CD4-positive, alpha-beta T cell (primary cell): ENCODE measurements around the gene LRGUK. TPM values are rescaled to one million over a fixed set of nuclear protein-coding genes. Genes with fewer than 3 reads are reported as not detected.

Experiments
- ATAC-seq: fragments of 200-7000 bp; cut with Tn5 transposase; one replicate; pipeline ENCODE4 v1.10.0; 2022; ENCODE audit warnings: mild to moderate bottlenecking; ENCODE audit not compliant: poor library complexity
- CTCF ChIA-PET: fragments of 350-600 bp; sonication (Branson Sonifier 250); formaldehyde crosslinking; loops from one replicate; lab custom pipeline; 2021; ENCODE audit warnings: antibody characterized with exemption, inconsistent platforms; lab: Charles Lee
- POLR2A ChIA-PET: fragments of 350-600 bp; sonication (Branson Sonifier 250); formaldehyde crosslinking; loops from one replicate; lab custom pipeline; 2021; ENCODE audit warnings: antibody characterized with exemption, inconsistent platforms; lab: Charles Lee
- DNase-seq, 14 experiments: peaks; one replicate each; pipeline ENCODE4 v3.0.0-alpha.2; 2013 to 2020; ENCODE audit warnings: mixed read lengths in 2 of 14
- H3K27ac ChIP-seq, 2 donors: one replicate each; pipeline versions ENCODE4 v1.5.1 to v1.7.0; 2013; ENCODE audit warnings: low read length in 2 of 2, low read depth in 1 of 2, mild to moderate bottlenecking in 1 of 2
- H3K27me3 ChIP-seq, 2 experiments: 1 replicate in 1 of 2; 2 replicates in 1 of 2; pipeline versions ENCODE4 v1.6.1 to v1.7.0; 2013; ENCODE audit warnings: low read length in 2 of 2, control low read depth in 1 of 2, mild to moderate bottlenecking in 1 of 2, moderate library complexity in 1 of 2; ENCODE audit not compliant: insufficient read depth in 2 of 2, control insufficient read depth in 1 of 2
- H3K36me3 ChIP-seq: one replicate; pipeline ENCODE4 v1.6.1; 2013; ENCODE audit warnings: low read length, control low read depth; ENCODE audit not compliant: insufficient read depth
- H3K4me1 ChIP-seq: one replicate; pipeline ENCODE4 v1.6.1; 2013; ENCODE audit warnings: low read length, control low read depth; ENCODE audit not compliant: insufficient read depth
- H3K4me3 ChIP-seq: one replicate; pipeline ENCODE4 v1.5.1; 2013; ENCODE audit warnings: mild to moderate bottlenecking, low read length, moderate library complexity
- H3K9me3 ChIP-seq, 2 experiments: 1 replicate in 1 of 2; 2 replicates in 1 of 2; pipeline versions ENCODE4 v1.6.1 to v1.7.0; 2013; ENCODE audit warnings: low read length in 2 of 2, mild to moderate bottlenecking in 2 of 2, control low read depth in 1 of 2, moderate library complexity in 1 of 2; ENCODE audit not compliant: control insufficient read depth in 1 of 2, insufficient read depth in 1 of 2
- H3K27ac Mint-ChIP-seq: one replicate; pipeline ENCODE4 v1.8.0; 2020; ENCODE audit warnings: mixed read lengths
- H3K27me3 Mint-ChIP-seq: one replicate; pipeline ENCODE4 v1.8.0; 2021; ENCODE audit warnings: mixed read lengths
- H3K36me3 Mint-ChIP-seq: one replicate; pipeline ENCODE4 v1.8.0; 2021; ENCODE audit warnings: low read depth, mixed read lengths
- H3K4me1 Mint-ChIP-seq: one replicate; pipeline ENCODE4 v1.8.0; 2021; ENCODE audit warnings: low read depth, mixed read lengths
- H3K4me3 Mint-ChIP-seq: one replicate; pipeline ENCODE4 v1.8.0; 2020; ENCODE audit warnings: mild to moderate bottlenecking, mixed read lengths
- H3K9me3 Mint-ChIP-seq: one replicate; pipeline ENCODE4 v1.8.0; 2020; ENCODE audit warnings: mixed read lengths
- CTCF ChIP-seq: fragments of 200-600 bp; IDR thresholded peaks from one replicate; pipeline ENCODE4 v1.8.0; 2022; ENCODE audit warnings: antibody characterized with exemption, mild to moderate bottlenecking
- intact Hi-C, 2 experiments: fragments of 100-400 bp; cut with DNase I in 1 of 2; cut with micrococcal nuclease in 1 of 2; formaldehyde crosslinking; loops; one replicate each; pipeline versions ENCODE4 v1.15.1 to v1.9.0; 2023 to 2025; cut with DNase I, micrococcal nuclease
- total RNA-seq, 174 experiments: library from RNA in 2 of 174; stranded (reverse) in 2 of 174; gene quantifications; one replicate each; pipeline ENCODE4 v1.2.3 and lab custom pipeline; 2021 to 2026

The LRGUK gene
- total RNA-seq, 2 experiments from 2014 or later: 0.20 to 0.27 TPM

GRCh38 chr7:134302120-134302519 lies 175.0 kb downstream of the LRGUK start:
- Mint-ChIP-seq H3K4me1 (no peaks in the 10 kb centered on the region), H3K27me3 (no peaks in the 10 kb centered on the region), H3K4me3 (no peak overlapping the region), H3K9me3 (no peaks in the 10 kb centered on the region), H3K27ac (no peak overlapping the region), H3K36me3 (peaks cover 89% of the 10 kb centered on the region)
- Histone ChIP-seq H3K4me1 (no peaks in the 10 kb centered on the region), H3K36me3 (peaks cover 52% of the 10 kb centered on the region), H3K27me3 (no peaks in the 10 kb centered on the region), H3K9me3 (no peaks in the 10 kb centered on the region), H3K4me3 (no peak overlapping the region), H3K27ac (no peak overlapping the region)
- intact Hi-C loops: no loop called here
- CTCF ChIA-PET: no interaction called here
- ATAC-seq (no peak), DNase-seq (no peak)
- TF ChIP-seq CTCF: no peak
- POLR2A ChIA-PET: no interaction called here

GRCh38 chr7:134307320-134307719 lies 180.2 kb downstream of the LRGUK start:
- H3K27me3 Mint-ChIP-seq: no peaks in the 10 kb centered on the region
- ATAC-seq: no peak
- ChIA-PET CTCF (no interaction called here), POLR2A (no interaction called here)
- H3K36me3 ChIP-seq: peaks cover 23% of the 10 kb centered on the region
- no peak overlapping the region for H3K4me3 Mint-ChIP-seq
- intact Hi-C loops: no loop called here
- TF ChIP-seq CTCF: no peak
- no peaks in the 10 kb centered on the region for H3K4me1 ChIP-seq
- H3K27ac Mint-ChIP-seq: no peak overlapping the region
- H3K36me3 Mint-ChIP-seq: peaks cover 63% of the 10 kb centered on the region
- DNase-seq: no peak
- no peaks in the 10 kb centered on the region for H3K9me3 ChIP-seq
- peaks cover 9% of the 10 kb centered on the region for H3K4me1 Mint-ChIP-seq
- H3K27me3 ChIP-seq: no peaks in the 10 kb centered on the region
- H3K27ac ChIP-seq: no peak overlapping the region
- no peaks in the 10 kb centered on the region for H3K9me3 Mint-ChIP-seq
- H3K4me3 ChIP-seq: no peak overlapping the region

- no peak for DNase-seq
- ChIA-PET CTCF (no interaction called here), POLR2A (no interaction called here)
- Mint-ChIP-seq H3K36me3 (peaks cover 51% of the 10 kb centered on the region), H3K9me3 (no peaks in the 10 kb centered on the region), H3K27ac (no peak overlapping the region), H3K4me3 (no peak overlapping the region), H3K4me1 (peaks cover 9% of the 10 kb centered on the region), H3K27me3 (no peaks in the 10 kb centered on the region)
- Histone ChIP-seq H3K27ac (no peak overlapping the region), H3K9me3 (no peaks in the 10 kb centered on the region), H3K4me1 (no peaks in the 10 kb centered on the region), H3K36me3 (peaks cover 18% of the 10 kb centered on the region), H3K4me3 (no peak overlapping the region), H3K27me3 (no peaks in the 10 kb centered on the region)
- no peak for ATAC-seq
- TF ChIP-seq CTCF: no peak
- intact Hi-C loops: no loop called here
Observed at GRCh38 chr7:134308548-134308947, 181.4 kb downstream of the LRGUK start.
